Neural cell (in vitro differentiated cells): ENCODE measurements around the gene BMP10.

Experiments
- CTCF ChIP-seq: fragments of 450-650 bp; IDR thresholded peaks from 2 replicates; pipeline ENCODE4 v1.5.1; 2014; ENCODE audit warnings: antibody characterized with exemption, mild to moderate bottlenecking, moderate library complexity; ENCODE audit not compliant: poor library complexity, severe bottlenecking
- EZH2 ChIP-seq: fragments of 200-600, 300-800 bp; shearing (Covaris generic), sonication (generic); IDR thresholded peaks from 2 replicates; pipeline ENCODE4 v1.6.1; 2014; ENCODE audit warnings: antibody characterized with exemption, low read length, borderline replicate concordance, mild to moderate bottlenecking; ENCODE audit not compliant: insufficient read depth, poor library complexity, severe bottlenecking
- TAF1 ChIP-seq: IDR thresholded peaks from 2 replicates; pipeline ENCODE4 v1.6.1; 2012; ENCODE audit warnings: low read depth

DNA sequence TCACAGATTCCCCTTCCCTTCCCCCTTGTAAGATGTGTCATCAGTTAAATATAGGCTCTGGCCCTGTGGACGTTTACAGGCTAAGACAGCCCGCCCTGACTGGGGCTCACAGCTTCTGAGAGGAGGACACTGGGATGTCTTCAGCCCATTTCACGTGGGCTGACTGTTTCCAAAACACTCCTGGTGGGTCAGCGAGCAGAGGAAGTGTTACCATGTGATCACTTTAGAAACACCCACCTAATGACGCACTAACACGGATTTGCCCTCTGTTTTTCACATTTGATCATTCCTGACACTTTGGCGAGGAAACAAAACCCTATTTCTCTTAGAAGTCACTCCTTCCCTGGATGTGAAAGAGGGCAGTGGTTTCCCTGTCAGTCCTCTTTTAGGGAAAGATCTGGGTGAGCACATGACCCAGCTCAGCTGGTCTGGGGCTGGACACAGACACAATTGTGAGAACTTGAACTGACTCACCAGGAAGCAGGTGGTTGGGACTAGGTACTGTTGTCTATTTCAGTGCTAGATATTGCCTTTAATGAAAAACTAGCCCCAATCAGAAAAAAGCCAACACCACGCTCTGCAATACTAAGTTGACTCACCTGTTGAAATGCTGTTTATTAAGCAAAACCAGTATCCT lies 38.8 kb downstream of the BMP10 start:
- TF ChIP-seq CTCF (no peak), TAF1 (no peak), EZH2 (no peak)
